Pancreas (tissue), 10 donors: ENCODE results near the gene DMRTA2. TPM values are rescaled to one million over a fixed set of nuclear protein-coding genes. Genes with fewer than 3 reads are reported as not detected.
A peak's percentile ranks its signal among the peaks of the same experiment; 100 is the strongest.

Experiments
- ATAC-seq, 4 donors: fragments of 200-7000 bp; cut with Tn5 transposase; one replicate each; pipeline versions ENCODE4 v1.8.0 to v1.9.1; 2020; ENCODE audit warnings: mild to moderate bottlenecking in 4 of 4, moderate library complexity in 4 of 4
- DNase-seq, 6 donors: peaks; one replicate each; pipeline ENCODE4 v3.0.0-alpha.2; 2020
- FAIRE-seq: peaks from 2 replicates; lab custom pipeline; 2012; peaks lifted over from hg19 to GRCh38; lab: Jason Lieb, UNC
- H3K27ac ChIP-seq, 4 donors: fragments of 200-600 bp; sonication (generic); 1 replicate in 3 of 4; 2 replicates in 1 of 4; pipeline versions ENCODE4 v1.5.0 to v1.8.0; 2020
- H3K27me3 ChIP-seq, 4 donors: fragments of 200-600 bp; one replicate each; pipeline ENCODE4 v1.8.0; 2021
- H3K36me3 ChIP-seq, 3 donors: fragments of 200-600 bp; sonication (generic) in 1 of 3; one replicate each; pipeline versions ENCODE4 v1.5.0 to v1.8.0; 2020 to 2021
- H3K4me1 ChIP-seq, 3 donors: fragments of 200-600 bp; one replicate each; pipeline ENCODE4 v1.8.0; 2021
- H3K4me3 ChIP-seq, 4 donors: fragments of 200-600 bp; sonication (generic) in 2 of 4; one replicate each; pipeline versions ENCODE4 v1.5.0 to v1.8.0; 2020 to 2021
- H3K9me3 ChIP-seq, 4 donors: fragments of 200-600 bp; one replicate each; pipeline ENCODE4 v1.8.0; 2021
- WGBS, 2 donors: extraction: QIAGEN DNeasy Blood & Tissue Kit; methylation state at CpG; one replicate each; pipeline ENCODE4 v1.1.7; 2013; 5-methylcytosine and 5-hydroxymethylcytosine counted together
- intact Hi-C, 3 donors: fragments of 100-400 bp; cut with DNase I; formaldehyde crosslinking; loops; one replicate each; pipeline versions ENCODE4 v1.11.1 to v1.14.2; 2022
- polyA plus RNA-seq, 2 donors: library from polyadenylated mRNA; stranded (reverse); fragments of 200-250 nt; gene quantifications; one replicate each; pipeline ENCODE4 v1.2.3, GENCODE V29; 2013
- total RNA-seq, 6 donors: library from RNA; stranded (reverse); fragmentation: NEBNext Ultra II Directional in 4 of 6; extraction: Animal tissue kit (Norgen Biotek cat#: 25700) in 4 of 6; gene quantifications; one replicate each; pipeline versions ENCODE4 v1.2.1 to v1.2.4, GENCODE V29; 2021 to 2023
- TF ChIP-seq, protein P1 (sequence below), 4 donors: fragments of 200-600 bp; sonication (generic) in 3 of 4; IDR thresholded peaks; one replicate each; pipeline versions ENCODE4 v1.5.0 to v1.8.0; 2021; ENCODE audit warnings: antibody characterized with exemption in 4 of 4
- donor health status: healthy with polysubstance abuse.
- donor health status: DM: no; HTN: no; CAD: no; lungs with moderate emphysema.
- donor health status: DM: no; HTN: no; CAD: no.
- donor health status: control.
- donor health status: control.
- donor health status: Bipolar disorder and iron deficiency.
- donor health status: DM: yes; HTN: yes; CAD: no.
- donor health status: DM: no; HTN: no; CAD: no.
- donor health status: DM: no; HTN: no; CAD: no.
- donor health status: DM: yes; HTN: yes; CAD: no.

Gene DMRTA2
- total RNA-seq (not detected), polyA plus RNA-seq (under 1 TPM in 1 of 2 donors, not detected in 1; 0.02 TPM)

DNA sequence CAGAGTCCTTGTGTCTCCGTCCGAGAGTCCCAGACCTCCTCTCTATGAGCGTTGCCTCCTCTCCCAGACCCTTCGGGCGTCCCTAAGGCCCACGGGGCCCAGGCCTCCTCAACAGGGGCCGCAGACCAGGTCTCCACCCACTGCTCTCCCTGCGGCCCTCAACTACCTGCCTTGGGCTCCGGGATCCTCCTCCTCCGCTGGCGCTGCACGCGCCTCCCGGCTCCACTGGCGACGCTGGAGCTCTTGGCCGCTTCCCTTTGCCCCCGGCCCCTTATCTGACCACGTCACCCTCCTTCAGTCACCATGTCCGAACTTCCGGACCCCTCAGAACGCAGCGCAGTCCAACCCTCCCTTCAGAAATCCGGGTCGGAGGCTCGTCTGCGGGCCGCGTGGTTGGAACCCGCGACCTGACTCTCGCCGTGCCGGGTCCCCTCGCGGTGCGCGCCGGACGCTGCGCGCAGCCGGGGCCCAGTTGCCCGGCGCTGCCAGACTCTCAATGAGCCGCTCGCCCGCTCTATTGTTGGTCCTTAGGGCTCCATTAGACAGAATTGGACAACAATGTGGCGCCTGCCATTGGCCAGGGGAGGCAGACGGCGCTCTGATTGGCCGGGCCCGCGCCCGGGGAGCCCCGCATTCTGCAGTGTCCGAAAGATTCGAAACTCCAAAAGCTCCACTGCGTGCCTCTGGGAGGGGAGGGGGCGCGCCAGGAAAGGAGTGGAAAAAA lies at the start of gene DMRTA2:
Gene DMRTA2 (minus strand): TSS at position 498 of the 724 bp plus-strand sequence. CDS start 1,907 bp downstream, outside the sequence.
- intact Hi-C loops = no loop called here
- Histone ChIP-seq H3K36me3 (no peaks in the 10 kb centered on the region), H3K27ac (no peak within 1 kb of the TSS), H3K9me3 (no peaks in the 10 kb centered on the region), H3K27me3 (peaks cover 10 to 86% (median 34%) of the 10 kb centered on the region in 4 donors), H3K4me3 (peak within 1 kb of the TSS in 1 of 4 donors; percentile 28), H3K4me1 (peaks cover 0 to 8% (median 4%) of the 10 kb centered on the region in 3 donors)
- FAIRE-seq (no peak), DNase-seq (peak in 1 of 6 donors; percentile 54), ATAC-seq (peak in 2 of 4 donors; percentile 11 to 44)
- WGBS, 2 donors = 5 to 7% methylated on average over 61 of the region's 61 CpGs
- TF ChIP-seq, protein P1, sequence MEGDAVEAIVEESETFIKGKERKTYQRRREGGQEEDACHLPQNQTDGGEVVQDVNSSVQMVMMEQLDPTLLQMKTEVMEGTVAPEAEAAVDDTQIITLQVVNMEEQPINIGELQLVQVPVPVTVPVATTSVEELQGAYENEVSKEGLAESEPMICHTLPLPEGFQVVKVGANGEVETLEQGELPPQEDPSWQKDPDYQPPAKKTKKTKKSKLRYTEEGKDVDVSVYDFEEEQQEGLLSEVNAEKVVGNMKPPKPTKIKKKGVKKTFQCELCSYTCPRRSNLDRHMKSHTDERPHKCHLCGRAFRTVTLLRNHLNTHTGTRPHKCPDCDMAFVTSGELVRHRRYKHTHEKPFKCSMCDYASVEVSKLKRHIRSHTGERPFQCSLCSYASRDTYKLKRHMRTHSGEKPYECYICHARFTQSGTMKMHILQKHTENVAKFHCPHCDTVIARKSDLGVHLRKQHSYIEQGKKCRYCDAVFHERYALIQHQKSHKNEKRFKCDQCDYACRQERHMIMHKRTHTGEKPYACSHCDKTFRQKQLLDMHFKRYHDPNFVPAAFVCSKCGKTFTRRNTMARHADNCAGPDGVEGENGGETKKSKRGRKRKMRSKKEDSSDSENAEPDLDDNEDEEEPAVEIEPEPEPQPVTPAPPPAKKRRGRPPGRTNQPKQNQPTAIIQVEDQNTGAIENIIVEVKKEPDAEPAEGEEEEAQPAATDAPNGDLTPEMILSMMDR (IDR thresholded peaks at IDR 0.05) = no peak

DNA sequence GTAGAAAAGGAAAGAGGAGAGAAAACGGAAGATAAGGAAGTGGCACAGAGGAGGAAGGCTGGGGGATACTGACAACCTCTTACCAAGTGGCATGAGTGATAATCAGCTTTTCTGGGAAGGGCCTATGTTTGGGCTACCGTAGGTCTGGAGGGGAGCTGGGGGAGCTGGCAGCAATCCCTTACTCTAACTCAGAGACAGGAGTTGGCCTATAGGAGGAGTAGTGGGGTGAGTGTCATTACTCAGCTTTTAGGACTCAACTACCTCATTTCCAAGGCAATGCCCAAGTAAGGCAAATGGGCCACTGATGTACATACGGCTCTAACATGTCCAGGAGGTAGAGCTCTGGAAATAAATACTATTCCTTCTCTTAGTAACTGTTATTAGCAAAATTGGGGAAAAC lies 48.7 kb upstream of the DMRTA2 start:
- Histone ChIP-seq H3K9me3 (no peaks in the 10 kb centered on the region), H3K27ac (no peak overlapping the region), H3K27me3 (no peaks in the 10 kb centered on the region), H3K36me3 (no peaks in the 10 kb centered on the region), H3K4me1 (peaks cover 8 to 35% (median 33%) of the 10 kb centered on the region in 3 donors), H3K4me3 (no peak overlapping the region)
- 94 to 100% methylated on average over 3 of the region's 3 CpGs for WGBS, 2 donors
- TF ChIP-seq, protein P1 (IDR thresholded peaks at IDR 0.05) = no peak
- ATAC-seq (no peak), DNase-seq (no peak), FAIRE-seq (no peak)
- intact Hi-C loops = no loop called here

DNA sequence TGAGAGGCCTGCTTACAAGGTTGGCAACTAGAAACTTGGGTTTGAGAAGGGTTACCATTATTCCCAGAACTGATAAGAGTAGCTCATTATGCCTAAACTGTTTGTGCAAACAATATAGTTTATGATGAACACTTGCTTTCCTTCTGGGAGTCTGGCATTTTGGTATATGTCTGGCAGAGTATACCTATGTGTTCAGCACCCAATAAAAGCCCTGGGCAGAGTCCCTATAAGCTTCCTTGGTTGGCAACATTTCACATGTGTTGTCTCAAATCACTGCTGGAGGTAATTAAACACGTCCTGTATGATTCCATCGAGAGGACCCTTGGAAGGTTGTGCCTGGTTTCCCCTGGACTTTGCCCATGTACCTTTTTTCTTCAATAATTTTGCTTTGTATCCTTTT lies 39.7 kb upstream of the DMRTA2 start:
- ATAC-seq (no peak), DNase-seq (no peak), FAIRE-seq (no peak)
- Histone ChIP-seq H3K36me3 (no peaks in the 10 kb centered on the region), H3K9me3 (no peaks in the 10 kb centered on the region), H3K4me3 (no peak overlapping the region), H3K27me3 (no peaks in the 10 kb centered on the region), H3K27ac (no peak overlapping the region), H3K4me1 (no peaks in the 10 kb centered on the region)
- TF ChIP-seq, protein P1 (IDR thresholded peaks at IDR 0.05) = no peak
- intact Hi-C loops = no loop called here
- 88% methylated on average over 2 of the region's 2 CpGs for WGBS, 2 donors

DNA sequence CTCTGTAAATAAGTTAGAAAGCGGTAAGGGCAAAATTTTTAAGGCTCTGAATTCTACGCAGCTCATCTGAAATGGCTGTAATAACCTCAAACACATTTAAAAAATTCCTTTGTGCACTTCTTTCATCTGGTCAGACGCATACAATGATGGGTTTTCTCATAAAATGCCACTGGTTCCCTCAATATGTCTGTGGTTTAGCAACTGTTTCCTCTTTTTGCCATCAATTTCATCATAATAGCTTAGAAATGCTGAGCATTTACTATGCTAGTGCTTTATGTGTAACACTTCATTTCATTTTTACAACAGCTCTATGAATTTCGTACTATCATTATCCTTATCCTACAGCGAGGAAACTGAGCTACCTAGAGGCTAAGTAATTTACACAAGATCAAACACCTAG lies 35.3 kb upstream of the DMRTA2 start:
- no peak for ATAC-seq

More for the DNA sequence above, 35.3 kb upstream of the DMRTA2 start:
- DNase-seq (no peak), FAIRE-seq (no peak)
- Histone ChIP-seq H3K27me3 (no peaks in the 10 kb centered on the region), H3K4me1 (no peaks in the 10 kb centered on the region), H3K9me3 (no peaks in the 10 kb centered on the region), H3K4me3 (no peak overlapping the region), H3K27ac (no peak overlapping the region), H3K36me3 (no peaks in the 10 kb centered on the region)
- intact Hi-C loops = no loop called here
- TF ChIP-seq, protein P1 (IDR thresholded peaks at IDR 0.05) = no peak
- WGBS, 2 donors = 93 to 96% methylated on average over 5 of the region's 5 CpGs
